Erythroblast (primary cell): ENCODE data around the gene SRBD1.

Source experiments
- GATA1 ChIP-seq: IDR thresholded peaks from 2 replicates; pipeline ENCODE4 v1.6.1; 2011; ENCODE audit warnings: low read depth, mild to moderate bottlenecking, control low read depth, low read length, moderate library complexity
- POLR2A ChIP-seq: IDR thresholded peaks from 2 replicates; pipeline ENCODE4 v1.6.1; 2011; ENCODE audit warnings: mild to moderate bottlenecking, low read length

- TF ChIP-seq POLR2A (no peak), GATA1 (no peak)
Observed at GRCh38 chr2:45339253-45339652, 271.8 kb downstream of the SRBD1 start.
